Measurements from ENCODE around the gene CDH24. TPM values are rescaled to one million over a fixed set of nuclear protein-coding genes. Genes with fewer than 3 reads are reported as not detected.

The CDH24 gene
- total and polyA plus RNA-seq, 2 of the 13 experiments (the other 11 are each of a cell fraction or from before 2014, with no cell fraction given): 0.69 to 0.99 TPM

DNA sequence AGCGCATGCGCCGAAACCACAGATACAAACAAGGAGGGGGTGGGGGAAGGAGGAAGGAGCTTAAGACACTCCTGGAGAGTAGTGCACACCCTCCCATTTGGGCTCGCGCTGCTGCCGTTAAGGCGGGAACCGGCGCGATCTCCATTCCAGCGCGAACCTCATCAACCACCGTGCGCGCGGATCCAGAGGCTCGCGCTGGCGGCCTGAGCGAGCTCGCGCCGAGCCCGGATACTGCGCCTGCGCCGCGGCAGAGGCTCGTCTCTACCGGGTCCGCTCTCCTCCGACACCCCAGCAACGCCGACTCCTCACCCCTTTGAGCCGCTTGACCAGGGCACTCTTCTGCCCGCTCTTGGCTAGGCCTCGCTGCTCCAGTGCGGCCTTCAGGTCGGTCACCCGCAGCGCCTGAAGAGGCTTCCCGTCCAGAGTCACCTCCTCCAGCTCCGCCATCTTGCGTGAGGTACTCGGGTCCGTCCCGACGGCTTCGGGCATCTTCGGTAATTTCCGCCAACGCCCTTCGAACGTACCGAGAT, 37.4 kb upstream of the CDH24 start, which contains the start of gene ACIN1 (continued):
- TF ChIP-seq ZKSCAN1 (IDR thresholded peaks at IDR 0.05; ENCODE audit: low read length): no peak
- no peak for TF ChIP-seq ZNF3 (CRISPR knock-in tag; IDR thresholded peaks at IDR 0.05)
- TF ChIP-seq, protein P1, sequence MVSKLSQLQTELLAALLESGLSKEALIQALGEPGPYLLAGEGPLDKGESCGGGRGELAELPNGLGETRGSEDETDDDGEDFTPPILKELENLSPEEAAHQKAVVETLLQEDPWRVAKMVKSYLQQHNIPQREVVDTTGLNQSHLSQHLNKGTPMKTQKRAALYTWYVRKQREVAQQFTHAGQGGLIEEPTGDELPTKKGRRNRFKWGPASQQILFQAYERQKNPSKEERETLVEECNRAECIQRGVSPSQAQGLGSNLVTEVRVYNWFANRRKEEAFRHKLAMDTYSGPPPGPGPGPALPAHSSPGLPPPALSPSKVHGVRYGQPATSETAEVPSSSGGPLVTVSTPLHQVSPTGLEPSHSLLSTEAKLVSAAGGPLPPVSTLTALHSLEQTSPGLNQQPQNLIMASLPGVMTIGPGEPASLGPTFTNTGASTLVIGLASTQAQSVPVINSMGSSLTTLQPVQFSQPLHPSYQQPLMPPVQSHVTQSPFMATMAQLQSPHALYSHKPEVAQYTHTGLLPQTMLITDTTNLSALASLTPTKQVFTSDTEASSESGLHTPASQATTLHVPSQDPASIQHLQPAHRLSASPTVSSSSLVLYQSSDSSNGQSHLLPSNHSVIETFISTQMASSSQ (IDR thresholded peaks at IDR 0.05; ENCODE audit: low read depth): no peak
- TF ChIP-seq, protein P1 (CRISPR knock-in tag; IDR thresholded peaks at IDR 0.05; ENCODE audit: borderline replicate concordance): peak; percentile 89
- TF ChIP-seq, protein P2, sequence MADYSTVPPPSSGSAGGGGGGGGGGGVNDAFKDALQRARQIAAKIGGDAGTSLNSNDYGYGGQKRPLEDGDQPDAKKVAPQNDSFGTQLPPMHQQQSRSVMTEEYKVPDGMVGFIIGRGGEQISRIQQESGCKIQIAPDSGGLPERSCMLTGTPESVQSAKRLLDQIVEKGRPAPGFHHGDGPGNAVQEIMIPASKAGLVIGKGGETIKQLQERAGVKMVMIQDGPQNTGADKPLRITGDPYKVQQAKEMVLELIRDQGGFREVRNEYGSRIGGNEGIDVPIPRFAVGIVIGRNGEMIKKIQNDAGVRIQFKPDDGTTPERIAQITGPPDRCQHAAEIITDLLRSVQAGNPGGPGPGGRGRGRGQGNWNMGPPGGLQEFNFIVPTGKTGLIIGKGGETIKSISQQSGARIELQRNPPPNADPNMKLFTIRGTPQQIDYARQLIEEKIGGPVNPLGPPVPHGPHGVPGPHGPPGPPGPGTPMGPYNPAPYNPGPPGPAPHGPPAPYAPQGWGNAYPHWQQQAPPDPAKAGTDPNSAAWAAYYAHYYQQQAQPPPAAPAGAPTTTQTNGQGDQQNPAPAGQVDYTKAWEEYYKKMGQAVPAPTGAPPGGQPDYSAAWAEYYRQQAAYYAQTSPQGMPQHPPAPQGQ (CRISPR knock-in tag; IDR thresholded peaks at IDR 0.05; ENCODE audit: borderline replicate concordance): no peak; the same call in 1 of the 2 replicates
- peak; percentile 51; the same call in 1 of the 2 replicates for TF ChIP-seq NFRKB (IDR thresholded peaks at IDR 0.05)
- 0 out of 2 replicates have a peak, but pooled peaks have one; percentile 86 for TF ChIP-seq ZFYVE20 (CRISPR knock-in tag; IDR thresholded peaks at IDR 0.05; ENCODE audit: borderline replicate concordance, low read depth)
- TF ChIP-seq ZNF235 (CRISPR knock-in tag; IDR thresholded peaks at IDR 0.05; ENCODE audit: borderline replicate concordance): peak; percentile 99; the same call in 1 of the 2 replicates
- TF ChIP-seq NFATC3 (CRISPR knock-in tag; IDR thresholded peaks at IDR 0.05): peak; percentile 93; the same call in 1 of the 2 replicates
- peak; percentile 95 for TF ChIP-seq GPN1 (CRISPR knock-in tag; IDR thresholded peaks at IDR 0.05; ENCODE audit: borderline replicate concordance)
- TF ChIP-seq MIXL1 (CRISPR knock-in tag; IDR thresholded peaks at IDR 0.05): peak; percentile 79; the same call in 1 of the 2 replicates
- TF ChIP-seq ZNF549 (CRISPR knock-in tag; IDR thresholded peaks at IDR 0.05): peak; percentile 75; the same call in 1 of the 2 replicates
- peak; percentile 82; the same call in 1 of the 2 replicates for TF ChIP-seq XBP1 (CRISPR knock-in tag; IDR thresholded peaks at IDR 0.05)
- peak; percentile 100 for TF ChIP-seq FOXC1 (CRISPR knock-in tag; IDR thresholded peaks at IDR 0.05; ENCODE audit: borderline replicate concordance)
- TF ChIP-seq ZNF101 (CRISPR knock-in tag; IDR thresholded peaks at IDR 0.05; ENCODE audit: borderline replicate concordance, low read depth): peak; percentile 98
- TF ChIP-seq NR3C1 (CRISPR knock-in tag; IDR thresholded peaks at IDR 0.05): 0 out of 2 replicates have a peak, but pooled peaks have one; percentile 39
- TF ChIP-seq, protein P3, sequence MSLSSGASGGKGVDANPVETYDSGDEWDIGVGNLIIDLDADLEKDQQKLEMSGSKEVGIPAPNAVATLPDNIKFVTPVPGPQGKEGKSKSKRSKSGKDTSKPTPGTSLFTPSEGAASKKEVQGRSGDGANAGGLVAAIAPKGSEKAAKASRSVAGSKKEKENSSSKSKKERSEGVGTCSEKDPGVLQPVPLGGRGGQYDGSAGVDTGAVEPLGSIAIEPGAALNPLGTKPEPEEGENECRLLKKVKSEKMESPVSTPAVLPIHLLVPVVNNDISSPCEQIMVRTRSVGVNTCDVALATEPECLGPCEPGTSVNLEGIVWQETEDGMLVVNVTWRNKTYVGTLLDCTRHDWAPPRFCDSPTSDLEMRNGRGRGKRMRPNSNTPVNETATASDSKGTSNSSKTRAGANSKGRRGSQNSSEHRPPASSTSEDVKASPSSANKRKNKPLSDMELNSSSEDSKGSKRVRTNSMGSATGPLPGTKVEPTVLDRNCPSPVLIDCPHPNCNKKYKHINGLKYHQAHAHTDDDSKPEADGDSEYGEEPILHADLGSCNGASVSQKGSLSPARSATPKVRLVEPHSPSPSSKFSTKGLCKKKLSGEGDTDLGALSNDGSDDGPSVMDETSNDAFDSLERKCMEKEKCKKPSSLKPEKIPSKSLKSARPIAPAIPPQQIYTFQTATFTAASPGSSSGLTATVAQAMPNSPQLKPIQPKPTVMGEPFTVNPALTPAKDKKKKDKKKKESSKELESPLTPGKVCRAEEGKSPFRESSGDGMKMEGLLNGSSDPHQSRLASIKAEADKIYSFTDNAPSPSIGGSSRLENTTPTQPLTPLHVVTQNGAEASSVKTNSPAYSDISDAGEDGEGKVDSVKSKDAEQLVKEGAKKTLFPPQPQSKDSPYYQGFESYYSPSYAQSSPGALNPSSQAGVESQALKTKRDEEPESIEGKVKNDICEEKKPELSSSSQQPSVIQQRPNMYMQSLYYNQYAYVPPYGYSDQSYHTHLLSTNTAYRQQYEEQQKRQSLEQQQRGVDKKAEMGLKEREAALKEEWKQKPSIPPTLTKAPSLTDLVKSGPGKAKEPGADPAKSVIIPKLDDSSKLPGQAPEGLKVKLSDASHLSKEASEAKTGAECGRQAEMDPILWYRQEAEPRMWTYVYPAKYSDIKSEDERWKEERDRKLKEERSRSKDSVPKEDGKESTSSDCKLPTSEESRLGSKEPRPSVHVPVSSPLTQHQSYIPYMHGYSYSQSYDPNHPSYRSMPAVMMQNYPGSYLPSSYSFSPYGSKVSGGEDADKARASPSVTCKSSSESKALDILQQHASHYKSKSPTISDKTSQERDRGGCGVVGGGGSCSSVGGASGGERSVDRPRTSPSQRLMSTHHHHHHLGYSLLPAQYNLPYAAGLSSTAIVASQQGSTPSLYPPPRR (CRISPR knock-in tag; IDR thresholded peaks at IDR 0.05; ENCODE audit: borderline replicate concordance): peak; percentile 88
- peak; percentile 20; the same call in 1 of the 2 replicates for TF ChIP-seq ETV5 (CRISPR knock-in tag; IDR thresholded peaks at IDR 0.05; ENCODE audit: borderline replicate concordance)
- TF ChIP-seq IRF2 (CRISPR knock-in tag; IDR thresholded peaks at IDR 0.05): peak; percentile 27
- no peak; the same call in 1 of the 2 replicates for TF ChIP-seq CC2D1A (CRISPR knock-in tag; IDR thresholded peaks at IDR 0.05)
